Measurements from ENCODE around the gene OR11H7. TPM values are rescaled to one million over a fixed set of nuclear protein-coding genes. Genes with fewer than 3 reads are reported as not detected.
A peak's percentile ranks its signal among the peaks of the same experiment; 100 is the strongest.
"Not testable (repeated sequence)": the region's sequence is repeated elsewhere in the genome, so short reads cannot be mapped to it uniquely, and the experiment has no call there.

The OR11H7 gene
- total RNA-seq, 1 donor: not detected

DNA sequence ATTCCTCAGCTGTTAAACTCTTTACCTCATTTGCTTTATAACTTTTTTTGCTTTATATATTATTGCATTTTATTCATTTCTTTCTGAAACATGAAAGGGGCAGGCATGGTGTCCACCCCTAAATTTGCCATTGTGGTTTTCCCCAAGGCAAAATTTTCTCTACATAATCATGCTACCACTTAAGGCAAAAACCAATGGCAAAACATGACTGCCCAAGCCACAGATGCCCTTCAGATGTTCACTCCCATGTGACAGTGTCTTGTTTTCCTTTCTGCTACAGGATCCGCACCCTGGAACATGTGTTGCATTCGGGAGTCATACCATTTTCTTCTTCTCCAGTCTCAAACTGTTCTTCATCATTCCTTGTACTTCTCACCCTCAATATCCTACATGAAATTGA is 48.6 kb downstream of the OR11H7 start:
- DNase-seq (ENCODE audit: low read depth): no peak
- TF ChIP-seq, protein P1, sequence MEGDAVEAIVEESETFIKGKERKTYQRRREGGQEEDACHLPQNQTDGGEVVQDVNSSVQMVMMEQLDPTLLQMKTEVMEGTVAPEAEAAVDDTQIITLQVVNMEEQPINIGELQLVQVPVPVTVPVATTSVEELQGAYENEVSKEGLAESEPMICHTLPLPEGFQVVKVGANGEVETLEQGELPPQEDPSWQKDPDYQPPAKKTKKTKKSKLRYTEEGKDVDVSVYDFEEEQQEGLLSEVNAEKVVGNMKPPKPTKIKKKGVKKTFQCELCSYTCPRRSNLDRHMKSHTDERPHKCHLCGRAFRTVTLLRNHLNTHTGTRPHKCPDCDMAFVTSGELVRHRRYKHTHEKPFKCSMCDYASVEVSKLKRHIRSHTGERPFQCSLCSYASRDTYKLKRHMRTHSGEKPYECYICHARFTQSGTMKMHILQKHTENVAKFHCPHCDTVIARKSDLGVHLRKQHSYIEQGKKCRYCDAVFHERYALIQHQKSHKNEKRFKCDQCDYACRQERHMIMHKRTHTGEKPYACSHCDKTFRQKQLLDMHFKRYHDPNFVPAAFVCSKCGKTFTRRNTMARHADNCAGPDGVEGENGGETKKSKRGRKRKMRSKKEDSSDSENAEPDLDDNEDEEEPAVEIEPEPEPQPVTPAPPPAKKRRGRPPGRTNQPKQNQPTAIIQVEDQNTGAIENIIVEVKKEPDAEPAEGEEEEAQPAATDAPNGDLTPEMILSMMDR (IDR thresholded peaks at IDR 0.05; ENCODE audit: insufficient read depth, low read length): no peak
- no peak overlapping the region for H3K4me3 ChIP-seq (ENCODE audit: low read depth, low read length)

DNA sequence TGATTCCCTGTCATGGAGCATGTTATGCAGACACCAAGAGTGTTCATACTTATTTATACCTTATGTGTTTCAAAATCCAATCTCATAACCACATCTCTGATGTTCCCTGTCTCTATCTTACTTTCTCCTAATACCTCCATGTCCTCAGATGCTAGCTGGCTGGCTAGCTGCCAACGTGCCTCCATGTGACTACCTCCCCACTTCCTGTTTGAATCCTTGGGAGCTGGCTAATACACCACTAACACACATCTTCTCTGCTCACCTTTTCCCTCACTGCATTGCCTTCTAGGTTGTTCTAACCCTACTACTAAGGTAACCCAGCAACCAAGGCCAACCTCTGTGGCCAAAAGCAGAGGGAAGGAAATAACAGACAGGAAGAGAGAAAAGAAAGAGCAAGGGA is 49.6 kb downstream of the OR11H7 start:
- TF ChIP-seq, protein P1 (IDR thresholded peaks at IDR 0.05; ENCODE audit: insufficient read depth, low read length): no peak
- peak; percentile 4 for DNase-seq (ENCODE audit: low read depth)
- H3K4me3 ChIP-seq (ENCODE audit: low read depth, low read length): no peak overlapping the region

DNA sequence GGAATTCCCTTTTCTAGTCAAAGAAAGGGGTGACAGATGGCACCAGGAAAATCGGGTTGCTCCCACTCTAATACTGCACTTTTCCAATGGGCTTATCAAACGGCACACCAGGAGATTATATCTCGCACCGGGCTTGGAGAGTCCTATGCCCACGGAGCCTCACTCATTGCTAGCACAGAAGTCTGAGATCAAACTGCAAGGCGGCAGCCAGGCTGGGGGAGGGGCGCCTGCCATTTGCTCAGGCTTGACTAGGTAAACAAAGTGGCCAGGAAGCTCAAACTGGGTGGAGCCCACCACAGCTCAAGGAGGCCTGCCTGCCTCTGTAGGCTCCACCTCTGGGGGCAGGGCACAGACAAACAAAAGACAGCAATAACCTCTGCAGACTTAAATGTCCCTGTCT is 51.5 kb downstream of the OR11H7 start:
- DNase-seq (ENCODE audit: low read depth); H3K4me3 ChIP-seq (ENCODE audit: low read depth, low read length): not testable (repeated sequence)

Other genes with a start within 250 kb of the OR11H7 start
- not detected in 2 replicates for gene OR4Q2, start 226.8 kb upstream of the OR11H7 start, total RNA-seq (ENCODE audit: low replicate concordance)
- gene OR4K14, start 209.7 kb upstream of the OR11H7 start, total RNA-seq (ENCODE audit: low replicate concordance): not detected in 2 replicates
- gene OR4K13, start 192.9 kb upstream of the OR11H7 start, total RNA-seq (ENCODE audit: low replicate concordance): not detected in 2 replicates
- not detected in 2 replicates for gene OR4L1, start 168.9 kb upstream of the OR11H7 start, total RNA-seq (ENCODE audit: low replicate concordance)
- gene OR4K17, start 118.2 kb upstream of the OR11H7 start, total RNA-seq (ENCODE audit: low replicate concordance): not detected in 2 replicates
- not detected in 2 replicates for gene OR4N5, start 90.2 kb upstream of the OR11H7 start, total RNA-seq (ENCODE audit: low replicate concordance)
- not detected in 2 replicates for gene OR11G2, start 38.1 kb upstream of the OR11H7 start, total RNA-seq (ENCODE audit: low replicate concordance)
- not detected in 2 replicates for gene OR11H6, start 5.3 kb upstream of the OR11H7 start, total RNA-seq (ENCODE audit: low replicate concordance)
- not detected in 2 replicates for gene OR11H4, start 10.3 kb downstream of the OR11H7 start, total RNA-seq (ENCODE audit: low replicate concordance)
- gene TTC5, start 77.0 kb downstream of the OR11H7 start, total RNA-seq (ENCODE audit: low replicate concordance): 16.6 and 49.7 TPM in 2 replicates
- gene CCNB1IP1, start 104.3 kb downstream of the OR11H7 start, total RNA-seq (ENCODE audit: low replicate concordance): 24.4 and 38.6 TPM in 2 replicates
- 5.6 and 19.9 TPM in 2 replicates for gene PARP2, start 114.7 kb downstream of the OR11H7 start, total RNA-seq (ENCODE audit: low replicate concordance)
- gene TEP1, start 184.5 kb downstream of the OR11H7 start, total RNA-seq (ENCODE audit: low replicate concordance): 17.7 and 17.8 TPM in 2 replicates
- 0.18 and 0.65 TPM in 2 replicates for gene KLHL33, start 207.2 kb downstream of the OR11H7 start, total RNA-seq (ENCODE audit: low replicate concordance)
- 31.2 and 45.6 TPM in 2 replicates for gene OSGEP, start 225.8 kb downstream of the OR11H7 start, total RNA-seq (ENCODE audit: low replicate concordance)
- gene APEX1, start 226.2 kb downstream of the OR11H7 start, total RNA-seq (ENCODE audit: low replicate concordance): 58.8 and 358 TPM in 2 replicates
- gene PIP4P1, start 232.5 kb downstream of the OR11H7 start, total RNA-seq (ENCODE audit: low replicate concordance): 23.7 and 25.3 TPM in 2 replicates
- gene PNP, start 240.4 kb downstream of the OR11H7 start, total RNA-seq (ENCODE audit: low replicate concordance): 14.7 and 39.2 TPM in 2 replicates